Subcutaneous preadipocyte (primary cell): ENCODE results near the gene TNP1. TPM values are rescaled to one million over a fixed set of nuclear protein-coding genes. Genes with fewer than 3 reads are reported as not detected.

Experiments
- total RNA-seq: library from RNA; depleted of rRNA; stranded (reverse); fragments of >200 nt; gene quantifications from 2 replicates; pipeline ENCODE4 v1.2.3, GENCODE V29; 2012

TNP1 gene
- total RNA-seq = not detected in 2 replicates

GRCh38 chr2:216859944-216860343, at the start of gene TNP1:
Gene TNP1, minus strand, starts transcription at chr2:216860064. Its CDS starts 30 bp downstream, at chr2:216860034.

Other genes starting within 250 kb of the TNP1 start
- gene IGFBP2, start 226.6 kb downstream of the TNP1 start, total RNA-seq = 4.0 and 6.6 TPM in 2 replicates
- 11.5 and 106 TPM in 2 replicates for gene IGFBP5, start 164.5 kb downstream of the TNP1 start, total RNA-seq